HEK293 (cell line): ENCODE results near the gene COBL.
A peak's percentile ranks its signal among the peaks of the same experiment; 100 is the strongest.

ENCODE experiments used
- CTCF ChIA-PET: fragments of 350-600 bp; formaldehyde crosslinking; extraction: SDS; loops from one replicate; lab custom pipeline; 2021; ENCODE audit warnings: antibody characterized with exemption; lab: Yijun Ruan, JAX
- POLR2A ChIA-PET: fragments of 300-600 bp; formaldehyde crosslinking; extraction: SDS; loops from one replicate; lab custom pipeline; 2020; ENCODE audit warnings: antibody characterized with exemption, inconsistent platforms; lab: Yijun Ruan, JAX
- H3K27ac ChIP-seq: fragments of 200-500 bp; sonication (Bioruptor generic); 2 replicates; pipeline ENCODE4 v1.5.1; 2014; ENCODE audit warnings: low read depth, low read length, control low read depth, inconsistent platforms; ENCODE audit errors: extremely low read depth
- H3K36me3 ChIP-seq, 2 experiments: fragments of 200-500 bp in 1 of 2; sonication (Bioruptor generic) in 1 of 2; 1 replicate in 1 of 2; 2 replicates in 1 of 2; pipeline ENCODE4 v1.5.1; 2014 to 2017; ENCODE audit warnings: inconsistent platforms in 2 of 2, low read length in 2 of 2; ENCODE audit not compliant: control insufficient read depth in 2 of 2, insufficient read depth in 1 of 2
- H3K4me1 ChIP-seq: fragments of 200-500 bp; sonication (Bioruptor generic); 2 replicates; pipeline ENCODE4 v1.5.1; 2014; ENCODE audit warnings: mild to moderate bottlenecking, low read length, inconsistent platforms; ENCODE audit not compliant: control insufficient read depth, insufficient read depth
- H3K4me3 ChIP-seq: 2 replicates; pipeline ENCODE4 v1.5.1; 2011; ENCODE audit warnings: low read depth, mild to moderate bottlenecking, control low read depth, low read length, moderate library complexity
- H3K9me3 ChIP-seq: fragments of 200-500 bp; sonication (Bioruptor generic); 2 replicates; pipeline ENCODE4 v1.5.1; 2014; ENCODE audit warnings: low read depth, low read length, inconsistent platforms; ENCODE audit not compliant: control insufficient read depth, insufficient read depth
- GLI4 ChIP-seq: fragments of 450-650 bp; formaldehyde crosslinking; IDR thresholded peaks from 2 replicates; pipeline ENCODE4 v1.5.1; 2016; ENCODE audit warnings: missing biosample characterization, missing genetic modification characterization
- KLF1 ChIP-seq: fragments of 450-650 bp; formaldehyde crosslinking; IDR thresholded peaks from 2 replicates; pipeline ENCODE4 v1.5.1; 2016; ENCODE audit warnings: missing biosample characterization, missing genetic modification characterization
- KLF17 ChIP-seq: fragments of 450-650 bp; formaldehyde crosslinking; IDR thresholded peaks from 2 replicates; pipeline ENCODE4 v1.5.1; 2016; ENCODE audit warnings: missing biosample characterization, missing genetic modification characterization
- KLF9 ChIP-seq: fragments of 450-650 bp; formaldehyde crosslinking; IDR thresholded peaks from 2 replicates; pipeline ENCODE4 v1.5.1; 2016; ENCODE audit warnings: missing biosample characterization, missing genetic modification characterization, low read depth
- REPIN1 ChIP-seq: fragments of 450-650 bp; formaldehyde crosslinking; IDR thresholded peaks from 2 replicates; pipeline ENCODE4 v1.5.1; 2017; ENCODE audit warnings: missing biosample characterization, missing genetic modification characterization, low read depth
- ZBTB11 ChIP-seq: fragments of 450-650 bp; formaldehyde crosslinking; conservative IDR thresholded peaks from 2 replicates; pipeline ENCODE4 v1.5.1; 2016; ENCODE audit warnings: low read depth, missing biosample characterization, missing genetic modification characterization
- ZFHX2 ChIP-seq: fragments of 450-650 bp; formaldehyde crosslinking; conservative IDR thresholded peaks from 2 replicates; pipeline ENCODE4 v1.5.1; 2016; ENCODE audit warnings: missing biosample characterization, missing genetic modification characterization
- ZFP3 ChIP-seq: fragments of 450-650 bp; formaldehyde crosslinking; IDR thresholded peaks from 2 replicates; pipeline ENCODE4 v1.5.1; 2016; ENCODE audit warnings: low read depth, missing biosample characterization, missing genetic modification characterization
- ZNF174 ChIP-seq: fragments of 450-650 bp; formaldehyde crosslinking; IDR thresholded peaks from 2 replicates; pipeline ENCODE4 v1.5.0; 2017; ENCODE audit warnings: missing biosample characterization, mild to moderate bottlenecking, missing genetic modification characterization
- ZNF23 ChIP-seq: fragments of 450-650 bp; formaldehyde crosslinking; IDR thresholded peaks from 2 replicates; pipeline ENCODE4 v1.5.1; 2016; ENCODE audit warnings: missing biosample characterization, missing genetic modification characterization, borderline replicate concordance
- ZNF311 ChIP-seq: fragments of 450-650 bp; formaldehyde crosslinking; IDR thresholded peaks from 2 replicates; pipeline ENCODE4 v1.5.1; 2017; ENCODE audit warnings: missing biosample characterization, missing genetic modification characterization, borderline replicate concordance
- ZNF354C ChIP-seq: fragments of 450-650 bp; formaldehyde crosslinking; IDR thresholded peaks from 2 replicates; pipeline ENCODE4 v1.5.1; 2016; ENCODE audit warnings: missing biosample characterization, missing genetic modification characterization, low read depth, borderline replicate concordance
- ZNF580 ChIP-seq: fragments of 450-650 bp; formaldehyde crosslinking; IDR thresholded peaks from 2 replicates; pipeline ENCODE4 v1.5.1; 2016; ENCODE audit warnings: missing biosample characterization, missing genetic modification characterization
- ZNF621 ChIP-seq: fragments of 450-650 bp; formaldehyde crosslinking; IDR thresholded peaks from 2 replicates; pipeline ENCODE4 v1.5.1; 2017; ENCODE audit warnings: missing biosample characterization, missing genetic modification characterization
- TF ChIP-seq, protein P1 (sequence below): fragments of 450-650 bp; formaldehyde crosslinking; IDR thresholded peaks from 2 replicates; pipeline ENCODE4 v1.5.1; 2017; ENCODE audit warnings: missing biosample characterization, missing genetic modification characterization
- TF ChIP-seq, protein P2 (sequence below): fragments of 450-650 bp; formaldehyde crosslinking; IDR thresholded peaks from 2 replicates; pipeline ENCODE4; 2016; ENCODE audit warnings: missing biosample characterization, missing genetic modification characterization

COBL gene

DNA sequence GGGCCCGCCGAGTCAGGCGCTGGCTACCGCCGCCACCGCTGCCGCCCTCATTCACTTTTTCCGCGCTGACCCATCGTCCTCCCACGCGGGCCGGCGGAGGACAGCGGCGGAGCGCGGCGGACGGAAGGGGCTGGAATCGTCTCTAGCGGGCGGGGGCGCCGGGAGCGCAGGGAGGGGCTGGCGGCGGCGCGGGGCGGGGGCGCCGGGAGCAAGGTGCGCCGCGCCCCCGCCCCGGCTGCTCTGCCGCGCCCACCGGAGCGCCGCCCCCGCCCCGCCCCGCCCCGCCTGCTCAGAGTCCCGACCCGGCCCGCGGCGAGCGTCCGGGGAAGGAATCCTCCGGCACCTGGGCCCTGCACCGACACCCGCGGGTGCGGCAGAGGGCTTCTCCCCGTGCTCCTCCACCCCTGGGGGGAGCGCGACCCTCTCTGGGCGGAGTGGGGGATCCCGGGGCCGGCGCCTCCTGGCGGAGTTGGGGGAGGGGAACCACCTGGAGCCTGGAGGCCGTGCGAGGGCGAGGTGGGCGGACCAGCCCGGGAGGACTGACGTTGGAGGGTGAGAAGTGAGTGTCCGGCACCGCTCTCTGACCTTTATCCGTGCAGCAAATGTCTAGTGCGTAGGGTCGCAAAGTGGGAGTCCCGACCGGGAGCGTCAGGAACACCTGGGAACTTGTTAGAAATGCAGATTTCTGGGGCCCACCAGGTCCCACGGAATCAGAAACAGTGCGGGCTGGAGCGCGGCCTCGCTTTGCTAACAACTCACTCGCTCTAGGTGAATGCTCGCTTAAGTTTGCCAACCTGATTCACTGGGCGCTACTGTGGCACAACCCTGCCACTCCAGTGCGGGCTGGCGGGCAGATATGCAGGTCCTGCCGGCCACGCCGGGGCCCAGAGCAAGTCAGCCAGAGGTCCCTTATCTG lies at the start of gene COBL (continued):
- TF ChIP-seq, protein P1, sequence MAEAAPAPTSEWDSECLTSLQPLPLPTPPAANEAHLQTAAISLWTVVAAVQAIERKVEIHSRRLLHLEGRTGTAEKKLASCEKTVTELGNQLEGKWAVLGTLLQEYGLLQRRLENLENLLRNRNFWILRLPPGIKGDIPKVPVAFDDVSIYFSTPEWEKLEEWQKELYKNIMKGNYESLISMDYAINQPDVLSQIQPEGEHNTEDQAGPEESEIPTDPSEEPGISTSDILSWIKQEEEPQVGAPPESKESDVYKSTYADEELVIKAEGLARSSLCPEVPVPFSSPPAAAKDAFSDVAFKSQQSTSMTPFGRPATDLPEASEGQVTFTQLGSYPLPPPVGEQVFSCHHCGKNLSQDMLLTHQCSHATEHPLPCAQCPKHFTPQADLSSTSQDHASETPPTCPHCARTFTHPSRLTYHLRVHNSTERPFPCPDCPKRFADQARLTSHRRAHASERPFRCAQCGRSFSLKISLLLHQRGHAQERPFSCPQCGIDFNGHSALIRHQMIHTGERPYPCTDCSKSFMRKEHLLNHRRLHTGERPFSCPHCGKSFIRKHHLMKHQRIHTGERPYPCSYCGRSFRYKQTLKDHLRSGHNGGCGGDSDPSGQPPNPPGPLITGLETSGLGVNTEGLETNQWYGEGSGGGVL (tag by site-specific recombination) = no peak
- TF ChIP-seq ZFHX2 (tag by site-specific recombination) (peak; percentile 51), ZBTB11 (no peak), ZNF174 (tag by site-specific recombination) (no peak), REPIN1 (no peak), ZNF311 (tag by site-specific recombination) (no peak), GLI4 (tag by site-specific recombination) (no peak), ZNF354C (tag by site-specific recombination) (no peak), ZNF621 (no peak), KLF1 (peak; percentile 61), ZFP3 (tag by site-specific recombination) (no peak), KLF17 (tag by site-specific recombination) (0 out of 2 replicates have a peak, but pooled peaks have one; percentile 20), KLF9 (tag by site-specific recombination) (0 out of 2 replicates have a peak, but pooled peaks have one; percentile 44)
- TF ChIP-seq, protein P2, sequence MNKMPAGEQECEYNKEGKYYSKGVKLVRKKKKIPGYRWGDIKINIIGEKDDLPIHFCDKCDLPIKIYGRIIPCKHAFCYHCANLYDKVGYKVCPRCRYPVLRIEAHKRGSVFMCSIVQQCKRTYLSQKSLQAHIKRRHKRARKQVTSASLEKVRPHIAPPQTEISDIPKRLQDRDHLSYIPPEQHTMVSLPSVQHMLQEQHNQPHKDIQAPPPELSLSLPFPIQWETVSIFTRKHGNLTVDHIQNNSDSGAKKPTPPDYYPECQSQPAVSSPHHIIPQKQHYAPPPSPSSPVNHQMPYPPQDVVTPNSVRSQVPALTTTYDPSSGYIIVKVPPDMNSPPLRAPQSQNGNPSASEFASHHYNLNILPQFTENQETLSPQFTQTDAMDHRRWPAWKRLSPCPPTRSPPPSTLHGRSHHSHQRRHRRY (tag by site-specific recombination) = no peak

GRCh38 chr7:51366172-51366728 lies 49.6 kb upstream of the COBL start:
- no peaks in the 10 kb centered on the region for H3K9me3 ChIP-seq
- ChIA-PET CTCF (interaction anchor here (0.6 to 11.5 kb wide), 36 partner anchors 8 to 1274 kb away, joined by 3 to 277 read pairs (median 5); no protein-coding TSS in a partner anchor), POLR2A (interaction anchor here (1.5 kb wide), 1 partner anchor 203 kb away, joined by 4 read pairs; no protein-coding TSS in a partner anchor)
- no peak overlapping the region for H3K4me3 ChIP-seq
- H3K27ac ChIP-seq = no peak overlapping the region
- TF ChIP-seq ZNF580 (tag by site-specific recombination) (no peak), ZNF23 (tag by site-specific recombination) (peak; percentile 78; the same call in 1 of the 2 replicates)
- no peaks in the 10 kb centered on the region for H3K4me1 ChIP-seq
- H3K36me3 ChIP-seq = no peaks in the 10 kb centered on the region; a peak in 1 of 3 replicates
